GM12873 (cell line): Measurements from ENCODE around the gene FCHSD2.

Experiments
- CTCF ChIP-seq: IDR thresholded peaks from 2 replicates; pipeline ENCODE4 v1.5.1; 2012; ENCODE audit warnings: low read depth, mild to moderate bottlenecking, moderate library complexity, low read length, control low read depth; ENCODE audit not compliant: insufficient read depth; ENCODE audit errors: missing control alignments

Gene FCHSD2

GRCh38 chr11:72831521-72832300, 310.4 kb downstream of the FCHSD2 start:
- peak; percentile 94 for TF ChIP-seq CTCF

- TF ChIP-seq CTCF = no peak
These were observed 312.1 kb downstream of the FCHSD2 start for GRCh38 chr11:72829884-72830533.

GRCh38 chr11:72829178-72829577, 312.9 kb downstream of the FCHSD2 start:
- no peak for TF ChIP-seq CTCF

GRCh38 chr11:72828692-72829101, 313.4 kb downstream of the FCHSD2 start:
- TF ChIP-seq CTCF = no peak

DNA sequence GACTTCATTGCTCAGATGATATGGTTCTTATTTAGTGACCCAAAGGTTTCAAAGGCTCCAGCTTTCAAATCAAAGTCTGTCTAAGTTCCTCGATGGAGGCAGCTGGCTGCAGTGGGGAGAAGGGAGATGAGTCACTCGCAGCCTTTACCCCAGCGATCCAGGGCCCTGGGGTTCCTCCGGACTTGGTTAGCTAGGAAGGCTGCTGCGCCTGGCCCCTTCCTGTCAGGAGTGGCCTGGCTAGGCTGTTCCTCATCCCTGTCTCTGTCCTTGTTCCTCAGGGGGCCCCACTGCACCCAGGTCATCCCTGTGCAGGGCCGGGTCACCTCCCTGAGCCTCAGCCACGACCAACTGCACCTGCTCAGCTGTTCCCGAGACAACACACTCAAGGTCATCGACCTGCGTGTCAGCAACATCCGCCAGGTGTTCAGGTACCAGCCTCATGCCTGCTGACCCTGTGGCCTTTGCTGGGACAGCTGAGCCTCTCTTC, 314.0 kb downstream of the FCHSD2 start:
- TF ChIP-seq CTCF = no peak

- TF ChIP-seq CTCF = no peak
These were observed 315.1 kb downstream of the FCHSD2 start for GRCh38 chr11:72826942-72827480.
